Natural killer cell (primary cell): ENCODE results near the gene RPS6KA5. TPM values are rescaled to one million over a fixed set of nuclear protein-coding genes. Genes with fewer than 3 reads are reported as not detected.
"Not testable (repeated sequence)": the region's sequence is repeated elsewhere in the genome, so short reads cannot be mapped to it uniquely, and the experiment has no call there.

ENCODE experiments used
- ATAC-seq, 3 donors: fragments of 150-1000 bp in 2 of 3; fragments of 200-7000 bp in 1 of 3; cut with Tn5 transposase; 1 replicate in 1 of 3; 2 replicates in 2 of 3; pipeline ENCODE4 v1.10.0; 2021; ENCODE audit warnings: mild to moderate bottlenecking in 2 of 3, moderate library complexity in 2 of 3
- DNase-seq, 2 donors: peaks; one replicate each; pipeline versions ENCODE4 v3.0.0 to v3.0.0-alpha.2; 2013 to 2021; ENCODE audit warnings: mixed read lengths in 1 of 2
- H3K27ac ChIP-seq: one replicate; pipeline ENCODE4 v1.5.1; 2013; ENCODE audit warnings: mild to moderate bottlenecking, low read length
- H3K27me3 ChIP-seq: one replicate; pipeline ENCODE4 v1.6.1; 2013; ENCODE audit warnings: low read length; ENCODE audit not compliant: control insufficient read depth, insufficient read depth
- H3K36me3 ChIP-seq: one replicate; pipeline ENCODE4 v1.6.1; 2013; ENCODE audit warnings: low read length; ENCODE audit not compliant: control insufficient read depth, insufficient read depth
- H3K4me1 ChIP-seq: one replicate; pipeline ENCODE4 v1.6.1; 2013; ENCODE audit warnings: low read length; ENCODE audit not compliant: control insufficient read depth, insufficient read depth
- H3K4me3 ChIP-seq: one replicate; pipeline ENCODE4 v1.5.1; 2013; ENCODE audit warnings: low read length
- H3K9me3 ChIP-seq: one replicate; pipeline ENCODE4 v1.6.1; 2013; ENCODE audit warnings: low read length; ENCODE audit not compliant: control insufficient read depth, insufficient read depth
- H3K27ac Mint-ChIP-seq, 2 donors: one replicate each; pipeline ENCODE4 v1.8.0; 2022; ENCODE audit warnings: mild to moderate bottlenecking in 2 of 2, mixed read lengths in 2 of 2, moderate library complexity in 1 of 2
- H3K27me3 Mint-ChIP-seq, 2 donors: one replicate each; pipeline ENCODE4 v1.8.0; 2022; ENCODE audit warnings: low read depth in 2 of 2, mixed read lengths in 2 of 2
- H3K36me3 Mint-ChIP-seq: one replicate; pipeline ENCODE4 v1.8.0; 2022; ENCODE audit warnings: mixed read lengths
- H3K4me1 Mint-ChIP-seq, 2 donors: one replicate each; pipeline ENCODE4 v1.8.0; 2022; ENCODE audit warnings: mixed read lengths in 2 of 2
- H3K4me3 Mint-ChIP-seq: one replicate; pipeline ENCODE4 v1.8.0; 2022; ENCODE audit warnings: mild to moderate bottlenecking, moderate library complexity, mixed read lengths
- H3K9me3 Mint-ChIP-seq, 2 donors: one replicate each; pipeline ENCODE4 v1.8.0; 2022; ENCODE audit warnings: mixed read lengths in 2 of 2
- WGBS: methylation state at CpG from one replicate; pipeline ENCODE4 v1.1.7; 2013; ENCODE audit warnings: missing lambda C conversion rate; ENCODE audit not compliant: insufficient coverage; 5-methylcytosine and 5-hydroxymethylcytosine counted together
- intact Hi-C: fragments of 100-400 bp; cut with micrococcal nuclease; formaldehyde crosslinking; loops from one replicate; pipeline ENCODE4 v1.14.2; 2022
- total RNA-seq, 4 donors: library from RNA; stranded (reverse); fragments of 120-200 nt in 1 of 4; gene quantifications; one replicate each; pipeline versions ENCODE4 v1.2.3 to v1.2.4, GENCODE V29; 2013 to 2022
- TF ChIP-seq, protein P1 (sequence below): fragments of 200-600 bp; IDR thresholded peaks from one replicate; pipeline ENCODE4 v1.8.0; 2022; ENCODE audit warnings: antibody characterized with exemption

The RPS6KA5 gene
- total RNA-seq, 3 donors from 2014 or later (not counting 1 experiment from before 2014, with no cell fraction given): 24.1 to 28.5 (median 27.9) TPM

DNA sequence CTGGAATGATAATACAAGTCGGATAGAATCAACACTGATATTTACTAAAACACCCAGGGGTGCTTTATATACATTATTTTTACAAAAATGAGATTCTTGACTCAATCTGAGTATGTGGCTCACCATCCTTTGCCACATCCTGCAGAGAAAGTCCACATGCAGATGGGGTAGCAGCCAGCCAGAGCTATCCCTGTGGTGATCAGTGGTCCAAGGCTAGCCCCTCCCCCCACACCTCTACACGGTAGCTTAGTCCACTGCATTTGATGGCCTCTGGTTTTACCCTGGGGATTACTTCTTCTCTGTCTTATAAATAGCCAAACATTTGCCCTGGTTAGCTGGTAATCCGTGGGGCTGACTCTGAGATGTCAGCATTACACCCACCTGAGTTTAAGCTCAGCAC is 216.1 kb downstream of the RPS6KA5 start:
- no peaks in the 10 kb centered on the region for H3K36me3 Mint-ChIP-seq
- intact Hi-C loops: no loop called here
- no peak overlapping the region for H3K27ac Mint-ChIP-seq
- Histone ChIP-seq H3K9me3 (no peaks in the 10 kb centered on the region), H3K4me1 (peaks cover 8% of the 10 kb centered on the region), H3K4me3 (no peak overlapping the region), H3K36me3 (no peaks in the 10 kb centered on the region), H3K27me3 (no peaks in the 10 kb centered on the region), H3K27ac (no peak overlapping the region)
- no peak for DNase-seq
- no peaks in the 10 kb centered on the region for H3K27me3 Mint-ChIP-seq
- WGBS: 94% methylated on average over 3 of the region's 3 CpGs
- peaks cover 7% of the 10 kb centered on the region in 2 donors for H3K4me1 Mint-ChIP-seq
- ATAC-seq: no peak
- TF ChIP-seq, protein P1, sequence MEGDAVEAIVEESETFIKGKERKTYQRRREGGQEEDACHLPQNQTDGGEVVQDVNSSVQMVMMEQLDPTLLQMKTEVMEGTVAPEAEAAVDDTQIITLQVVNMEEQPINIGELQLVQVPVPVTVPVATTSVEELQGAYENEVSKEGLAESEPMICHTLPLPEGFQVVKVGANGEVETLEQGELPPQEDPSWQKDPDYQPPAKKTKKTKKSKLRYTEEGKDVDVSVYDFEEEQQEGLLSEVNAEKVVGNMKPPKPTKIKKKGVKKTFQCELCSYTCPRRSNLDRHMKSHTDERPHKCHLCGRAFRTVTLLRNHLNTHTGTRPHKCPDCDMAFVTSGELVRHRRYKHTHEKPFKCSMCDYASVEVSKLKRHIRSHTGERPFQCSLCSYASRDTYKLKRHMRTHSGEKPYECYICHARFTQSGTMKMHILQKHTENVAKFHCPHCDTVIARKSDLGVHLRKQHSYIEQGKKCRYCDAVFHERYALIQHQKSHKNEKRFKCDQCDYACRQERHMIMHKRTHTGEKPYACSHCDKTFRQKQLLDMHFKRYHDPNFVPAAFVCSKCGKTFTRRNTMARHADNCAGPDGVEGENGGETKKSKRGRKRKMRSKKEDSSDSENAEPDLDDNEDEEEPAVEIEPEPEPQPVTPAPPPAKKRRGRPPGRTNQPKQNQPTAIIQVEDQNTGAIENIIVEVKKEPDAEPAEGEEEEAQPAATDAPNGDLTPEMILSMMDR: no peak
- no peak overlapping the region for H3K4me3 Mint-ChIP-seq
- no peaks in the 10 kb centered on the region for H3K9me3 Mint-ChIP-seq

DNA sequence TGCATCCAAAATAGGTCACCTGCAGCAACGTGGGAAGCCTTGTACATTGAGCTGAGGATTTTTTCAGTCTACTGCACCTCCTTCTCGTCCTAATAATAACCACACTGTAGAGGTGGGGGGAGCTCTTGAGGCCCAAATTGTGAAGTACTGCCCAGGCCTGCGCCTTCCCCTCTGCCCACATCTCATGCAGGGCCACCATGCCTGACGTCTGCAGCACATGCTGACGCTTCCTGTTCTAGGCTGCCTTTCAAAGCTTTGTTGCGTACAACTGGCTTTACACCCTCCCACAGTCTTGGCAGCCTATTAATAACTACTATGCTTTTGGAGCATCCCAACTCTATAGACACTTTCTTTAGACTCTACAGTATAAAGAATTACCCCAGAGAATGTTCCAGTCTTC is 217.7 kb downstream of the RPS6KA5 start:
- Mint-ChIP-seq H3K27ac (no peak overlapping the region), H3K9me3 (no peaks in the 10 kb centered on the region), H3K4me1 (peaks cover 7% of the 10 kb centered on the region in 2 donors), H3K4me3 (no peak overlapping the region), H3K27me3 (no peaks in the 10 kb centered on the region), H3K36me3 (no peaks in the 10 kb centered on the region)
- TF ChIP-seq, protein P1: no peak
- 35% methylated on average over 6 of the region's 6 CpGs for WGBS
- intact Hi-C loops: no loop called here
- H3K9me3 ChIP-seq: no peaks in the 10 kb centered on the region
- no peak overlapping the region for H3K27ac ChIP-seq
- DNase-seq: peak in 1 of 2 donors; percentile 31
- H3K4me3 ChIP-seq: no peak overlapping the region
- peak; percentile 83 to 95 (median 95) for ATAC-seq
- no peaks in the 10 kb centered on the region for H3K36me3 ChIP-seq
- H3K27me3 ChIP-seq: no peaks in the 10 kb centered on the region
- H3K4me1 ChIP-seq: peaks cover 8% of the 10 kb centered on the region

DNA sequence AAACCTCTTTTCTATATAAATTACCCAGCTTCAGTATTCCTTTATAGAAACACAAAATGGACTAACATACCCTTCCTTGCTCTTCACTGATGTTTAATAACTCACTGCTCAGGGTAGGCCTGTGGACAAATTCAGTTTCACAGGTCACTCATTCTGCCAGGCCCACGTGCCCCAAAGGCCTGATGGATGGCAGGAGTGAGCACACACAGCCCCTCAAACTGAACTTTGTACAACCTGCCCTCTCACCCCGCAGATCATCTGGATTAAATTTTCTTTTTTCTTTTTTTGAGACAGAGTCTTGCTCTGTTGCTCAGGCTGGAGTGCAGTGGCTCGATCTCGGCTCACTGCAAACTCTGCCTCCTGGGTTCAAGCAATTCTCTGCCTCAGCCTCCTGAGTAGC is 219.8 kb downstream of the RPS6KA5 start:
- intact Hi-C loops, H3K9me3 Mint-ChIP-seq: not testable (repeated sequence)

DNA sequence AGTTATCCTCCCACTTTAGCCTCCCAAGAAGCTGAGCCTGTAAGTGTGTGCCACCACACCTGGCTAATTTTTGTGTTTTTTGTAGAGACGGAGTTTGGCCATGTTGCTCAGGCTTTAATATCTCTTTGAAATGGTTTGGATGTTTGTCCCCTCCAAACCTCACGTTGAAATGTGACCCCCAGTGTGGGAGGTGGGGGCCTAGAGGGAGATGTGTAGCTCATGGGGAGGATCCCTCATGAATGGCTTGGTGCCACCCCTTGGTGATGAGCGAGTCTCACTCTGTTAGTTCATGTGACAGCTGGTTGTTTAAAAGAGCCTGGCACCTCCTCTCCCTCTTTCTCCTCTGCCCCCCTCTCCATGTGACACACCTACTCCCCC is 220.6 kb downstream of the RPS6KA5 start:
- Histone ChIP-seq H3K27ac (no peak overlapping the region), H3K36me3 (no peaks in the 10 kb centered on the region), H3K4me1 (peaks cover 19% of the 10 kb centered on the region), H3K27me3 (peaks cover 3% of the 10 kb centered on the region), H3K4me3 (no peak overlapping the region), H3K9me3 (no peaks in the 10 kb centered on the region)
- intact Hi-C loops: no loop called here
- Mint-ChIP-seq H3K4me3 (no peak overlapping the region), H3K9me3 (no peaks in the 10 kb centered on the region), H3K4me1 (peaks cover 17 to 19% of the 10 kb centered on the region in 2 donors), H3K27me3 (peaks cover 0 to 3% of the 10 kb centered on the region in 2 donors), H3K36me3 (no peaks in the 10 kb centered on the region), H3K27ac (no peak overlapping the region)
- TF ChIP-seq, protein P1: no peak
- 91% methylated on average over 3 of the region's 3 CpGs for WGBS
- DNase-seq (no peak), ATAC-seq (no peak)

More for the DNA sequence above, 219.8 kb downstream of the RPS6KA5 start:
- not testable (repeated sequence) for H3K36me3 Mint-ChIP-seq, H3K27ac ChIP-seq, H3K4me3 ChIP-seq, H3K4me3 Mint-ChIP-seq, H3K27me3 Mint-ChIP-seq, H3K36me3 ChIP-seq, H3K9me3 ChIP-seq, ATAC-seq, DNase-seq, H3K27ac Mint-ChIP-seq, H3K27me3 ChIP-seq
- H3K4me1 ChIP-seq: peaks cover 19% of the 10 kb centered on the region
- WGBS: 95% methylated on average over 4 of the region's 4 CpGs
- H3K4me1 Mint-ChIP-seq: peaks cover 16 to 17% of the 10 kb centered on the region in 2 donors
